Fibroblast of upper back skin (primary cell): ENCODE results near the gene HDAC7.
"Not testable (repeated sequence)": the region's sequence is repeated elsewhere in the genome, so short reads cannot be mapped to it uniquely, and the experiment has no call there.

Experiments used
- DNase-seq: peaks from one replicate; pipeline ENCODE4 v3.0.0-alpha.2; 2013

HDAC7 gene

DNA sequence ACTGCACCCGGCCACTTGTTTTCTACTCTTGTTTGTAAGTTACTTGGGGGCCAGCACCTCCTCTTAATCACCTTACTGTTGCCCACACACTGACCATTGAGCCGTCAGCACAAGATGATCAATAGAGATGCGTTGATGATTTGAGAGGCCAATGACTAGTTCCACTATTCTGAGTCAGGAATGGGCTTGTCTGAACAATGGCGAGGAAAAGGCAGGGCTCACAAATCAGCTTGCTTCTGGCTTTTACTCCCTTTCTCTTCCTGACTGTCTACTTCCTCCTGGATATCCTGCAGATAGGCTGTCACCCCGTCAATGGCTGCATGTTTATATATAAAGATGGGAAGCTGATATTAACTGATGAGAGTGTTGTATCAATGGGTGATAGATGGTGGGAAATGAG, 29.1 kb upstream of the HDAC7 start:
- no peak for DNase-seq

DNA sequence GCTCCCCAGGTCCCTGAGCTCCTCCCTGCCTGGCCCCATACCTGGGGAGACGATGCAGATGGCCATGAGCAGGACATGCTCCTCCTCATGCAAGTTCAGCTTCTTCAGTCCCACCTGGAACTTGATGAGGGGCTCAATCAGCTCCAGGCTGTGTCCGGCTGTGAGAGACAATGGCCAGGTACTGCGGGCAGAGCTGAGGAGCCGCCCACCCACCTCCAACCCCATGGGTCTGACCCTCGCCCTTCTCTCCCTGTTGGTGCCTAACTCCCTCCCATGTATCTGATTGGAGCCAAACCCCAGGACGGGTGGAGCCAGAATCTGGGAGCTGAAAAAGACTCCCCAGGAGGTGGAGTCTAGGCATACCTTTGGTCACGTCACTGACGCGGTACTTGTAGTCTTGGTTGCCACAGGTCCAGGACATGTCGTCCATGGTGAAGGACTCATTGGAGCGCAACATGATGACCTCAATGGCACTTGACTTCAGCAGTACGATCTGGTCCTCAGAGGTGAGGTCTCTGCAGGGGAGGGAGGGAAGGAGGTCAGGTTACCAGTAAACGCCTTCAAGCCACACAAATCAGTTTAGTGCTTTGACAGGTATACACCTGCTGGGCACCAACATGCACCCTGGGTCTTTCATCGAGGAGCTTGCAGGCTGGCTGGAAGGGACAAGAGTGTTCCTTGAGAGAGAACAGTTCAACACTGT, 26.7 kb upstream of the HDAC7 start:
- no peak for DNase-seq

DNA sequence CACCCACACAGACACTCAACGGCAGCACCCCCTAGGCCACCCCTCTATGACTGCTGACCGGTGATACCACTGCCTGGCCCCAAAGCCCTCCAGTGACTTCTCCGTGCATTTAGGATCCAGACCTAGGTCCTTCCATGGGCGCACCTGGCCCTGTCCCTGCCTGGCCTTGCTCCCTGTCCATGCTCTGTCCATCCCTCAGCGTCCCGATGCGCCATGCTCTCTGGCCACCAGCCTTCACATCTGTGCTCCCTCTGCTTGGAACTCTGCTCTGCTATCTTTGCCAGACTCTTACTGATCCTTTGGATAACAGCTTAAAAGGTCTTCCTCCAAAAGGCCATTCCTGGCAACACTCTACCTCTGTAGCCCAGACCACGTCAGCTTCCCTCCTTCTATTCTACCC, 25.4 kb upstream of the HDAC7 start:
- no peak for DNase-seq

DNA sequence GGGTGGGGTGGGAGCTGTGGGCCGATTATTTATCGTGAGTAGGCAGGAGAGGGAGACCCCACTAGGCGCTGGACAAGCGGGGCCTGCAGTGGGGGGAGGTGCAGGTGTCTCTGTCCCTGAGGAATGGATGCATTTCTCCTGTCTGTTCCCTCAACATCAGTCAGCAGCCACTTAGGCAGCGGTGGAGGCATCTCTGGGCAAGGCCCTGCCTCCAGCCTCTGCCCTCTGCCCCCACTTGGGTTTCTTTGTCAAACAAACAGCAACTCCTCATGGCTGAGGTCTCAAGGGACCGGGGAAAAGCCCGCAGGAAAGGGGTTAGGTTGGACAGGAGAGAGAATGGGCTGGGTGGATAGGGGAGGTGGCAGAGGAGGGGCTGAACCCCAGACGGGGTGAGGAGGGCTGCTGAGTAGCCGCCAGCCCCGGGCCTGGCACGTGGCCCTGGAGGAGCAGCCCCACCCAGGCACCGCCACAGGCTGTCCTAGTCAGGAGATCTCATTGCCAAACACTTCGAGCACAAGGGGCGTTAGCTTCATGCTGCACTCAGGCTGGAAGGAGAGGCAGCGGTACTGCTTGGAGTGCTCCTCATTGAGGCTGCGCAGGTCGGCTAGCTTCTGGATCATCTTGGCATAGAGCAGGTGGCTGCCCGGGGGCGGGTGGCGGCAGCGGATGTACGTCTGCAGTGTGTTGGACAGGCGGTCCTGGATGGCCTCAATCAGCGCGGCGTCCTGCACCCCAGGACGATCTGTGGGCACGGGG, 24.7 kb upstream of the HDAC7 start:
- no peak for DNase-seq

DNA sequence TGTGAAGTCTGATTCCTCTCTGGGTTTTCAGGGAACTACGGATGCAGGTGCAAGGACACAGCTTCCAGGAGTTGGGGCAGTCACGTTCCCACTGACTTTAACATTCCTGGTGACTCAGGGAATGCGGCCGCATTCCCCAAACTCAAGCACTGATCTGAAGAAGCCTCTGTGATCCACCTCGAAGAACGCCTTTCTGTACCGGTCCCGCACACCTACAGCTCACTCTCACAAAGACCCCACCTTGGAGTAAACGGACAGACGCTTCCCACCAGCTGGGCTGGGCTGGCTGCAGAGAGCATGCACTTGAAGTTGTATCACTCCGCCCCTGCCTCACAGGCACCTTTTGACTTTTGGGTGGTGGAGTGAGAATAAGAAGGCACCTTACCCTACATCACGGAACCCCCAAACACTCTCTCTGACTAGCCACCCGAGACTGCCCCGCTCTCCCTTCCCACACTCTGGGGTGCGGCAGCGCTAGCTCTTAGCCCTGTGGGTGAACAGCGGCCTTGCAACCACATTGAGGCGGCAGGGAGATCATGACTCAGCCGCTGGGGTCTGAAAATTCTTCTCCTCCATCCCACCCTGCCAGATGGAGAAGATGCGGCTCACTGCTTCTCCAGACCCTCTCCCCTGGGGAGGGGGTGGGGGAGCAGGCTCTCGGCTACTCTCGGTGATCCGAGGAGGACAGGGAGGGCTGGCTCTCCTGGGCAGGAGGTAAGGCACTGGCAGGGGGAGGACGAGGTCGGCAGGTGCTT, 23.7 kb upstream of the HDAC7 start:
- no peak for DNase-seq

DNA sequence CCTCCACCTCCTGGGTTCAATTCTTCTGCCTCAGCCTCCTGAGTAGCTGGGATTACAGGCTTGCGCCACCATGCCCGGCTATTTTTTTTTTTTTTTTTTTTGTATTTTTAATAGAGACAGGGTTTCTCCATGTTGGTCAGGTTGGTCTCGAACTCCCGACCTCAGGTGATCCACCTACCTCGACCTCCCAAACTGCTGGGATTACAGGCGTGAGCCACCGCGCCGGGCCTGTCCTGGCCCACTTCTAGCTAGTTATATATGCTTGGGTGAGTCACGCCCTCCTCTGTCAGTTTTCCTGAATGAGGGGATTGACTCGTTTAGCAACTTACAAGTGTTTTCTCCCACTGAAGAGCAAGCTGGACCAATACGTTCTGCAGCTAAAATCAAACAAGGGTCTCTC, 22.8 kb upstream of the HDAC7 start:
- DNase-seq = not testable (repeated sequence)

DNA sequence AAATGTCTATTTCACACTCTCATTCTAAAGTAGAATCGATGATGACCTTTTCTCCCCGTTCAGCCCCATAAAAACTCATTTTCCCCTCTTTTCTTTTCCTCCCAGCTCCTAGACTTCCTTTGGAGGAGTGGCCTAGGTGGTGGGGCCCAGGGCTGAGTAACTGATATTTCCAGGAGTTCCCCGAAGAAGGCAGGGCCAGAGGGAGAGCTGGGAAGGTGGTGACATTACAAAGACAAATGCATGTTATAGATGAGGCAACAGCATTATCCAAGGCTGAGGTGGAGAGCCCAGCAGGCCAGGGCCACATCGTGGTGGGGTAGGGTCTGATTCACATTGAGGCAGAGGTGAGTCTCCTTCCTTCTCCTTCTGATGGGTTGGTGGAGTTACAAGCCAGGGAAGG, 22.2 kb upstream of the HDAC7 start:
- DNase-seq = peak; percentile 62

DNA sequence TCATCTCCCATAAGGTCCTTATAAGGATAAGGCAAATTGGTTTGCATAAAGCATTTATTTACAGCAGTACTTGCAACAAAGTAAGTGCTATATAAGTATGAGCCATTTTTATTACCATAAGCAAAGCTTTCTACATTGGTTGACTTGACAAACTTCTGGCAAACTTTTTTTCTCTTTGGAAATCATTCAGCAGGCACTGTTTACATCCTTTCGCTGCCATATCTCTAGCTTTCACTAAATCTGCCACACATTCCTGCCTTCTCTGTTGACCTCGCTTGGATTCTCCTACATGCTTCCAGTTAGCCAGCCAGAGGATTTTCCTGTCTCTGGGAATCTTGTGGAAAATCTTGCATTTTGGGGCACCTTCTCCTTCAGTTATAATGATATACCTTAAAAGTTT, 21.8 kb upstream of the HDAC7 start:
- DNase-seq = no peak

DNA sequence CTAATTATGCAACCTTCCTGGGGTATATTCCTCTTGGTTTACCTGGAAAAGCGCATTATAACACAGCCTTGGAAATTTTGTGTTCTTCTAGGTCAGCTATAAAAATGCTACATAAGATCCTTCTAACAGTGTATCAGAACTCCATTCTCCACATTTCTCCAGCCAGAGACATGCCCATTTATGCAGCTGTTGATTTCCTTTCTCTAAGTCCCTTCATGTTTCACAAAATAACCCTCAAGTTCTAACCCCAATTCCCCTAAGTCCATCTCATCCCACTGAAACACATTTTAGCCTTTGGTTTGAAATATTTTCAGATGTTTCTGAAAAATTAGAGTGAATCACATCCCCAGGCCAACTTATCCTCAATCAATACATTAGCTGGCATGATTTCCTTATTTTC, 20.9 kb upstream of the HDAC7 start:
- no peak for DNase-seq

DNA sequence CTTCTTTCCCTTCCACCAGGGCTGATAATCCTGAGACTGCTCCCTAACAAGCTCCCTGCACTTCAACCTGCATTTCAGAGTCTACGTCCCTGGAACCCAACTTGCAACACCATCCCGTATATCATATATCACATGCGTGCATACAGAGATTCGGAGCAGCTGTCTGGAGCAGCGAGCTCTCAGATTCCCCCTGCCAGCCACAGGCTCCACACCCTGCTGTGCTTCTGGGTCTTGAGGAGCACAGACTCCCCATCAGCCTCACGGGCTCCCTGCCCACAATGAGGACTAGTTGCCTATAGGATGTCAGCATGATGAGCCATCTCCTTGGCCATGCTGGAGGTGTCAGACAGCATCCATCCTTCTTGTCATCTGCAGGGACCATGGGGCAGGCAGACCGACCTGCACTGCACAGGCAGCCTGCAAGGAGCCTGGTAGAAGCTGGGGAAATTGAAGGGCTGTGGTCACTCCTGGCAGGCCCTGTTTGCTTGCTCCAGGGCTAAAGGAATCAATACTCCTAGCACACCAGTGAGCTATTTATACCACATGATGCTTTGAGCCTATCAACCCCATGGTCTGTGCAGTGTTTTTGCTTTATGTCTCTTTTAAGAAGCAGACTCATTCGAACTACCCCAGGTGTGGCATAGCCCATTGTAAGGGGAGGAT, 19.6 kb upstream of the HDAC7 start:
- DNase-seq = peak; percentile 75

DNA sequence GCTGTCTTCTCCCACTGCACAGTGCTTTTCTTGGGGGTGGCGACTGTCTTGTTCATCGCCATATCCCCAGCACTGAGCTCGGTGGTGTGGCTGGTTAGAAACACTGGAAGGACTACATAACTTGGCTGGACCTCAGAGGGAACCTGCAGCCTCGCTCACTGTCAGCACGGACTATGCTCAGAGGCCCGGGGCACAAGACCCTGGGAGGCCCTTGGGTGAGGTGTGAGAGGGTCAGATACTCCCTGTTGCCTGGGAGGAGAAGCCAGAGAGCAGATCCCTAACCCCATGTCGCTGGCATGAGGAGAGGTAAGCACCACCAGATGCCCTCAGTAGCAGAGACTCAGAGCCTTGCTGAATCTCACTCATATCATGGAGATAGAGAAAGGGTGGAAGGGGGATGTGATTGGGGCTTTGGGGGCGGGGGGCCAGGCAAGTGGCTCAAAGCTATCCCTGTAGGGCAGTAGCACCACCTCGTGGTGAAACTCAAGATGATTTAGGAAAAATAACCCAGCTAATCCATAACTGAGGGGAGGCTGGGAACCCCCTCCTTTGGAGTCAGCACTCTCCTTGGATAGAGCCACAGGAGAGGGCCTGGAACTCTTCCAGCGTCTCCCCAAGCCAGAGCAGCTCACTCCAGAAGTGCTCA, 18.7 kb upstream of the HDAC7 start:
- peak; percentile 55 for DNase-seq

DNA sequence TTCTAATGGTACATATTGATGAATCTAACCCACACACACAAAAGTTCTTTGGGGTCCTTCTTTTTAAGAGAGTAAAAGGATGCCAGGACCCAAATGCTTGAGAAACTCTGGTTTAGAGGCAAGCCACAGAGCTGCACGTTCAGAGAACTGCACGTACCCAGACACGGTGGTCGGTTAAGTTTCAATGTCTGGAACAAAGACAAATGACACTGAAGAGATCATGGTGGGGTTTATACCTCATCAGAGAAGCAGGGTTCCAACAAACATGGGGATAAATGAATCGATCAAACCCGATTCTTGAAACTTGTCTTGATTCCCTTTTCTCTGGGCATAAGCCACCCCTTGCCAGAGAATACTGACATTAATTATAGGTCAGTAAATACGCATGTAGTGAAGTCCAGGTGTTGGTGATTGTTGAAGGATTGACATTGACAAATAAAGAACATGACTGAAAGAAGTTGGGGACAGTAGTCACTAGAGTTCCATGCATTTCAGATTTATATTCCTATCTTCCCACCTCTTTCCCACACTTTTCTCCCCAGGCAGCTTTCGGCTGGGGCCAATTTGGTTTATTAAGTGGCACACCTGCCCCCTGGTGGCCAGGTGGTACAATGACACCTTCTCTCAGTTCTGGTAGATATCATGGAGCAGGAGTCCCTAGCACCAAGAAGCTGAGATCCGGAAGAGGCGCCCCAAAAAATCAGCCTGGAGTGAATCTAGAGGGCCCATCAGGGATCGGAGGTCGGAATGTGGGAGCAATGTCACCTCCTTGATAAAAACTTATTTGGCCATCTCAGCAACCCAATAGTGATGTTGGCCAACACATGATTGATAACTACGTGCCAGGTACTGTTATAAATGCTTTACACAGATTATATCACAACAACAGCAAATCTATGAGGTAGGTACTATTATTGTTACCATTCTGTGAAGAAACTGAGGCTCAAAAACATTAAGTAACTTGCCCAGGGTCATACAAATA, 17.8 kb upstream of the HDAC7 start:
- peak; percentile 73 for DNase-seq

DNA sequence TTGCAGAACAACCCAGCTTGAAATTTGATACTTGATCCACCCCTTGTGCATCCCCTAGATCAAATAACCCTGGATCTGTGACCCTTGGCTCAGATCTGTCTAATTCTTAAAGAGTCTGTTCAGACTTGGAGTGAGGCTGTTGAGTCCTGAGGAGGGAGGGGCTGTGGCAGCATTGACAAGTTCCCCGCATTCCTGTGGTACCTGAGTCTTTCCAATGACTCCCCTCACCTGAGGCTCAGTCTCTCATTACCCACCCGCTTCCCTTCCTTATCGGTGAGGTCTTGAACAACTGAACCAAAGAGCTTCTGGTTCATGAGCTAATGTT, 16.1 kb upstream of the HDAC7 start:
- no peak for DNase-seq

DNA sequence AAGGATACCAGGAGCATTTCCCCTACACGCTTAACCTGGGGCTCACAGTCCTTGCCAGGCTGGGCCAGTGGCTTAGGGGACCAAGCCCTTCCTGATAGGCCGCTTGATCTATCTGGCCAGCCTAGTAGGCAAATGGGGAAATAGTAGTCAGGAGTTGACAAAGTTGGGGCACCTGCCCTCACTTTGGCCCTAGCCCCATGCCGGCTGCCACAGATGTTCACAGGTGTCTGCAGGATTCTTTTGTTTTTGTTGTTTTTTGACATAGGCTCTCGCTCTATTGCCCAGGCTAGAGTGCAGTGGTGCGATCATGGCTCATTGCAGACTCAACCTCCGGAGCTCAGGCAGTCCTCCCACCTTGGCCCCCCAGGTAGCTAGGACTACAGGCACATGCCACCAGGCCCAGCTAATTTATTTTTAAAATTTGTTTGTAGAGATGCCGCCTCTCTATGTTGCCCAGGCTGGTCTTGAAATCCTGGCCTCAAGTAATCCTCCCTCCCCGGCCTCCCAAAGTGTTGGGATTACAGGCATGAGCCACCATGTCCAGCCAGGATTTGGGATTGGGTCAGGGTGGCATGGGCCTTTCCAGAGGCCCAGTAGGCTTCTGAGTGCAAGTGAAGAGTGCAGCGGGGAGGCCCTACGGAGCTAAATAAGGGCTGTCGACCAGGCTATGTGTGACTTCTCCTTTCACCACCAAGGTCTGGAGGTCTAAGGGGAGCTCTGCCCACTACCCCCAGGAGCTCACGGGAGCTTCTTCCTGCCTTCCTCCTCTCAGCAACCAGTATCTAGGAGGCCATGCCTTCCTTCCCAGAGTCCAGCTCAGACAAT, 15.5 kb upstream of the HDAC7 start:
- DNase-seq = no peak

DNA sequence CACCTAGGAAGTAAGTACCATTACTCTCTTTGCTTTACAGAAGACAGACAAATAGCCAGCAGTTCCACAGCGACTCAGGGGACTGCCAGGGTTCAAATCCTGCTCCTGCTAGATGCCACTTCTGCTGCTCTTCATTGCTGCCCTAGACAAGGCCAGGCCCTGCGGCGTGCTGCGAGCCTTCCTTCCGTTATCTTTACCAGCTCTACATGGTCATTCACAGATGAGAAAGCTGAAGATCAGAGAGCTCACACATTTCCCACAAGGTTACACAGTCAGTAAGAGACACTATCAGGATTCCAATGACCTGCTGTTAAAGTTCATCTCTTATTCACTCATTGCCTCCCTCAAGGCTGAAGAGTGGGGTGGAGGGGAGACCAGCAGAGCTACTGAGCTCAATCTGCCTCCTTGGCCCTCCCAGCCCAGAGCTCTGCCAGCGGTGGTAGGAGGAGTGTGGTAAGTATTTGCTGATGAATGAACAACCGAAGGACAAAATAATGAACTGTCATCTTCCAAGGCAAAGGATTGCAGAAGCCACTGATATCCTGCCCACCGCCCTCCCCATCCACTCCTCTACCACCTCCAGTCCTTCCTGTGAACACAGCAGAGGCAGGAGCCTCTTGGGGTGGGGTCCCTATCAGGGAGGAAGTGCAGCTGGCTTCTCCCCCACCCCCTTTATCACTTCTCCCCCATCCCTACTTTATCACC, 14.6 kb upstream of the HDAC7 start:
- no peak for DNase-seq

DNA sequence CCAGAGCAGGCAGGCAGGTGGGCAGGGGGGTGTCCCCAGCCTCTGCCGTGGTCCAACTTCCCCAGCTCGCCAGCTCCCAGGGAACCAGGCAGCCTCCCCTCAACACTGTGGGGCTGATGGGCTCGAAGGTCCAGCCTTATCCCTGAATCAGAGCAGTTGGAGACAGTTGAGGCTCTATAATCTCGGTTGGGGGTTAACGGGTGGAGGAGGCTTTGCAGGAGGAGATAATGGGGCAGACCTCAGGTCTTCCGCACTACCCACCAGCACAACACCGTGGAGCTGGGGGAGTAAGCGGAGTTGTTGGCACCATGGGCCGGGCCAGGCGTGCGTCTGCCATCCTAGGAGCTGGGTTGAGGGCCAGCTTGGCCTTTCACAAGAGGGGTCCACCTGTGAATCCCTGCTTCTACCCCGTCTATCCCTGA, 13.9 kb upstream of the HDAC7 start:
- no peak for DNase-seq

DNA sequence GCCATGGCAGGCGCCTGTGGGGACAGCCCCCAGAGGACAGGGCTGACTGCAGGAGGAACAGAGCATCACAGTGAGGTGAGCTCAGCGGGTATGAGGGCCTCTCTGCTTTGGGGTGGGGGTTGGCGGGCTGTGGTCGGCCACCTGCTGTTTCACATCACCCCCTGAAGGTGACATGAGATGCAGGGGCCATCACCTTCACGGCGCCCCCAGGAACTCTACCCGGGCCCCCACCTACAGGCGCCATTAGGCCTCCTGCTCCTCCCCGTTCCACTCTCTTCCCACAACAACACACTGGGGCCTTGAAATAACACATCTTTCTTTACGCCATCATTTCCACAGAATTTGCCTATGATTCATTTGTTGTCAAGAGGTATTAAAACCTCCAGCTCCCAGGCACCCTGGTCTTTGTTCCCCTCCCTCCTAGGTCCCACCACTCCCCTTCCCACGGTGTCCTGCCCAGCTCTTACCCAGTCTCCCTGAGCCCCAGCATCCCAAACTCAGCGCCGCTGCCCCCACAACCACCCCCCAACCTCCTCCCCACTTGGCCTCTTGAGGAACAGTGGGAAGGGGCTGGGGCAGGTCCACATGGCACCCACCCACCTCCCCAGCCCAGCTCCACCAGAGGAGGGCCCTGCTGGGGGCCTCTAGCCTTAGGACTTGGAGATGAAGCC, 12.7 kb upstream of the HDAC7 start:
- no peak for DNase-seq

DNA sequence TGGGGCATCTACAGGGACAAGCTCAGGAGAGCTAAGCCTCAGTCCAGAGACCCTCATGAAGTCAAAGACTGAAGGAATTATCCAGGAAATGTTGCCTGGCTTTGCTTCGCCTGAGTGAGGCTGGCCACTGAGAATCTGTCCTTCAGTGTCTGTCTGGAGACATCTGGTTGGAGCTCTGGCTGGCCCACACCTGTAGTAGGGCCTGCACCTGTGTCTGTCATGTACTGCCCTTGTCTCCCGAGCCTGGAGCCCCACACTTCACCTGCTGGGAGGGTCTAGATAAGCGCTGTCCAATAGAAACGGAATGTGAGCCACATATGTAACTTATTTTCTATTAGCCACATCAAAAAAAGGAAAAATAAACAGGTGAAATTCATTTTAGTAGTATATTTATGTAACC, 9.9 kb upstream of the HDAC7 start:
- DNase-seq = no peak

DNA sequence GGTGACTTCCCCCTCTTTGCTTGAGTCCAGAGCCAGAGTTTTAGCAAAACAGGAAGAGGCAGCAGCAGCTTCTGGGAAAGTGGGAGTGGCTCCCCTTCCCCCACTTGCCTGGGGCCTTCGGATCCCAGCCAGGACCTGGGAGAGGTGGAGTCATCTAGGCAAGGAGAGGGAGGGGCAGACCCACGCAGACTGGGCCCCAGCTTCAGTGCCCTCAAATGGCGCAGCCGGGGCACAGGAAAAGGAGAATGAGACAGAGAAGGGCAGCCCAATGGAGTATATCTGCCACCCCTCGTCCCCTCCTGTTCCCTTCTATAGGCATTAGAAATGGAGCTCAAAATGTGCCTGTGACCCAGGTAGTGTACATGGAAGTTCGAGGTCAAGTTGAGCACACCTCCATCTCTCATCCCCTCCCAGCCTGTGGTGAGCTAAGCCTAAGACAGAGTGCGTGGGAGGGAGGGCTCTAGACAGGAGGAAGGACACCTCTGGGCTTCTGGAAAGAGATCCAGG, 9.3 kb upstream of the HDAC7 start:
- peak; percentile 80 for DNase-seq
